OCI-LY3 (cell line): ENCODE measurements around the gene SEL1L2.

Experiments
- H2AFZ ChIP-seq: fragments of 200-600, 300-600 bp; shearing (Covaris generic); 2 replicates; pipeline ENCODE4 v1.6.0; 2014; ENCODE audit warnings: antibody characterized with exemption, low read depth, low read length
- H3K27ac ChIP-seq: fragments of 200-600, 300-600 bp; sonication (generic); 2 replicates; pipeline ENCODE4 v1.5.1; 2014; ENCODE audit warnings: mild to moderate bottlenecking, low read length, moderate library complexity, mixed read lengths
- H3K27me3 ChIP-seq: fragments of 200-600, 300-600 bp; sonication (generic); 2 replicates; pipeline ENCODE4 v1.6.1; 2014; ENCODE audit warnings: low read depth, low read length, mixed read lengths
- H3K36me3 ChIP-seq: fragments of 200-600, 300-600 bp; sonication (generic); replicated peaks from 2 replicates; pipeline ENCODE3; 2014; ENCODE audit warnings: low read depth, low read length, mixed read lengths
- H3K4me1 ChIP-seq: fragments of 300-600, 200-600 bp; sonication (generic); 2 replicates; pipeline ENCODE4 v1.6.1; 2014; ENCODE audit warnings: low read length, mixed read lengths
- H3K4me2 ChIP-seq: fragments of 200-600, 300-600 bp; sonication (generic); 2 replicates; pipeline ENCODE4 v1.6.1; 2014; ENCODE audit warnings: low read length, mixed read lengths
- H3K4me3 ChIP-seq: fragments of 300-600, 200-600 bp; sonication (generic); 2 replicates; pipeline ENCODE4 v1.5.1; 2014; ENCODE audit warnings: antibody characterized with exemption, mild to moderate bottlenecking, low read length, moderate library complexity
- H3K79me2 ChIP-seq: fragments of 300-600, 200-600 bp; shearing (Covaris generic); 2 replicates; pipeline ENCODE4 v1.6.1; 2014; ENCODE audit warnings: mild to moderate bottlenecking, low read length, mixed read lengths
- H3K9ac ChIP-seq: fragments of 300-600, 200-600 bp; shearing (Covaris generic); 2 replicates; pipeline ENCODE4 v1.6.0; 2014; ENCODE audit warnings: mild to moderate bottlenecking, low read length, moderate library complexity
- H3K9me3 ChIP-seq: fragments of 200-600, 300-600 bp; shearing (Covaris generic); 2 replicates; pipeline ENCODE4 v1.6.1; 2014; ENCODE audit warnings: low read length, mixed read lengths; ENCODE audit not compliant: insufficient read depth
- H4K20me1 ChIP-seq: fragments of 200-600, 300-600 bp; sonication (generic); 2 replicates; pipeline ENCODE4 v1.6.1; 2016; ENCODE audit warnings: low read length, mixed read lengths; ENCODE audit not compliant: insufficient read depth
- CTCF ChIP-seq: fragments of 200-600, 300-600 bp; sonication (generic); IDR thresholded peaks from 2 replicates; pipeline ENCODE4 v1.5.1; 2014; ENCODE audit warnings: antibody characterized with exemption, low read length, low read depth
- EZH2phosphoT487 ChIP-seq: fragments of 200-600 bp; shearing (Covaris generic); IDR thresholded peaks from 2 replicates; pipeline ENCODE4 v1.6.1; 2018; ENCODE audit warnings: antibody characterized with exemption, mixed run types, low read depth

The SEL1L2 gene

GRCh38 chr20:13990465-13990864, at the start of gene SEL1L2:
TSS of gene SEL1L2 (minus strand) at chr20:13990614. CDS start at chr20:13990534, 80 bp downstream.
- Histone ChIP-seq H3K27ac (no peak within 1 kb of the TSS), H3K4me2 (no peak within 1 kb of the TSS), H3K9ac (no peak within 1 kb of the TSS), H3K4me1 (no peaks in the 10 kb centered on the region), H2AFZ (no peak within 1 kb of the TSS), H3K4me3 (no peak within 1 kb of the TSS), H3K79me2 (no peaks in the 10 kb centered on the region), H3K27me3 (no peaks in the 10 kb centered on the region), H4K20me1 (no peaks in the 10 kb centered on the region), H3K9me3 (peaks cover 5% of the 10 kb centered on the region; the same call in 1 of the 2 replicates), H3K36me3 (no peaks in the 10 kb centered on the region)
- TF ChIP-seq EZH2phosphoT487, result no peak
- TF ChIP-seq CTCF, result no peak

- Histone ChIP-seq H3K4me3 (no peak overlapping the region), H3K36me3 (no peaks in the 10 kb centered on the region), H3K4me1 (no peaks in the 10 kb centered on the region), H2AFZ (no peak overlapping the region), H3K4me2 (no peak overlapping the region), H3K79me2 (no peaks in the 10 kb centered on the region), H3K9ac (no peak overlapping the region), H3K27ac (no peak overlapping the region), H3K9me3 (no peaks in the 10 kb centered on the region), H4K20me1 (no peaks in the 10 kb centered on the region), H3K27me3 (0 out of 2 replicates have a peak, but pooled peaks cover 4% of the 10 kb centered on the region)
- TF ChIP-seq EZH2phosphoT487 (no peak), CTCF (no peak)
Observed at GRCh38 chr20:14036567-14036966, 46.2 kb upstream of the SEL1L2 start.

- H3K36me3 ChIP-seq, result no peaks in the 10 kb centered on the region
- no peaks in the 10 kb centered on the region for H4K20me1 ChIP-seq
- no peaks in the 10 kb centered on the region for H3K79me2 ChIP-seq
- H3K27me3 ChIP-seq, result peaks cover 2% of the 10 kb centered on the region; the same call in 1 of the 2 replicates
- H3K27ac ChIP-seq, result no peak overlapping the region
- H3K4me2 ChIP-seq, result no peak overlapping the region
- no peaks in the 10 kb centered on the region for H3K4me1 ChIP-seq
- no peak overlapping the region for H3K4me3 ChIP-seq
- TF ChIP-seq EZH2phosphoT487 (no peak), CTCF (no peak)
- H3K9me3 ChIP-seq, result no peaks in the 10 kb centered on the region
- no peak overlapping the region for H3K9ac ChIP-seq
- H2AFZ ChIP-seq, result no peak overlapping the region
Observed at GRCh38 chr20:14033310-14033709, 42.9 kb upstream of the SEL1L2 start.

- no peaks in the 10 kb centered on the region for H3K36me3 ChIP-seq
- no peak overlapping the region for H3K27ac ChIP-seq
- no peak overlapping the region for H2AFZ ChIP-seq
- TF ChIP-seq CTCF (no peak), EZH2phosphoT487 (no peak)
- H3K9me3 ChIP-seq, result no peaks in the 10 kb centered on the region
- no peaks in the 10 kb centered on the region for H3K4me1 ChIP-seq
- H3K79me2 ChIP-seq, result no peaks in the 10 kb centered on the region
- no peak overlapping the region for H3K9ac ChIP-seq
- H3K4me3 ChIP-seq, result no peak overlapping the region
- no peaks in the 10 kb centered on the region for H4K20me1 ChIP-seq
- peaks cover 2% of the 10 kb centered on the region; the same call in 1 of the 2 replicates for H3K27me3 ChIP-seq
- no peak overlapping the region for H3K4me2 ChIP-seq
Observed at GRCh38 chr20:14030991-14031390, 40.6 kb upstream of the SEL1L2 start.
